ENCODE data around the gene GRB10. TPM values are rescaled to one million over a fixed set of nuclear protein-coding genes. Genes with fewer than 3 reads are reported as not detected.

Gene GRB10
- total RNA-seq, 1 donor from 2014 or later, result 58.6 TPM

GRCh38 chr7:50557099-50557498 is 225.6 kb downstream of the GRB10 start:
- Histone ChIP-seq H3K9me3 (no peaks in the 10 kb centered on the region), H3K4me3 (no peak overlapping the region), H3K4me1 (peaks cover 5% of the 10 kb centered on the region), H3K27ac (no peak overlapping the region), H3K27me3 (no peaks in the 10 kb centered on the region), H3K36me3 (no peaks in the 10 kb centered on the region)
- intact Hi-C loops (cut with DNase I), result no loop called here
- ATAC-seq (no peak), DNase-seq (no peak)
- TF ChIP-seq, protein P1, sequence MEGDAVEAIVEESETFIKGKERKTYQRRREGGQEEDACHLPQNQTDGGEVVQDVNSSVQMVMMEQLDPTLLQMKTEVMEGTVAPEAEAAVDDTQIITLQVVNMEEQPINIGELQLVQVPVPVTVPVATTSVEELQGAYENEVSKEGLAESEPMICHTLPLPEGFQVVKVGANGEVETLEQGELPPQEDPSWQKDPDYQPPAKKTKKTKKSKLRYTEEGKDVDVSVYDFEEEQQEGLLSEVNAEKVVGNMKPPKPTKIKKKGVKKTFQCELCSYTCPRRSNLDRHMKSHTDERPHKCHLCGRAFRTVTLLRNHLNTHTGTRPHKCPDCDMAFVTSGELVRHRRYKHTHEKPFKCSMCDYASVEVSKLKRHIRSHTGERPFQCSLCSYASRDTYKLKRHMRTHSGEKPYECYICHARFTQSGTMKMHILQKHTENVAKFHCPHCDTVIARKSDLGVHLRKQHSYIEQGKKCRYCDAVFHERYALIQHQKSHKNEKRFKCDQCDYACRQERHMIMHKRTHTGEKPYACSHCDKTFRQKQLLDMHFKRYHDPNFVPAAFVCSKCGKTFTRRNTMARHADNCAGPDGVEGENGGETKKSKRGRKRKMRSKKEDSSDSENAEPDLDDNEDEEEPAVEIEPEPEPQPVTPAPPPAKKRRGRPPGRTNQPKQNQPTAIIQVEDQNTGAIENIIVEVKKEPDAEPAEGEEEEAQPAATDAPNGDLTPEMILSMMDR (IDR thresholded peaks at IDR 0.05), result no peak

- no peaks in the 10 kb centered on the region for H3K36me3 ChIP-seq
- no peaks in the 10 kb centered on the region for H3K9me3 ChIP-seq
- ATAC-seq, result peak; percentile 15
- no peak for DNase-seq
- no peak overlapping the region for H3K27ac ChIP-seq
- intact Hi-C loops (cut with DNase I), result no loop called here
- H3K4me3 ChIP-seq, result no peak overlapping the region
- peaks cover 5% of the 10 kb centered on the region for H3K4me1 ChIP-seq
- no peaks in the 10 kb centered on the region for H3K27me3 ChIP-seq
- TF ChIP-seq, protein P1 (IDR thresholded peaks at IDR 0.05), result no peak
These were observed 226.3 kb downstream of the GRB10 start for GRCh38 chr7:50556247-50556991.

DNA sequence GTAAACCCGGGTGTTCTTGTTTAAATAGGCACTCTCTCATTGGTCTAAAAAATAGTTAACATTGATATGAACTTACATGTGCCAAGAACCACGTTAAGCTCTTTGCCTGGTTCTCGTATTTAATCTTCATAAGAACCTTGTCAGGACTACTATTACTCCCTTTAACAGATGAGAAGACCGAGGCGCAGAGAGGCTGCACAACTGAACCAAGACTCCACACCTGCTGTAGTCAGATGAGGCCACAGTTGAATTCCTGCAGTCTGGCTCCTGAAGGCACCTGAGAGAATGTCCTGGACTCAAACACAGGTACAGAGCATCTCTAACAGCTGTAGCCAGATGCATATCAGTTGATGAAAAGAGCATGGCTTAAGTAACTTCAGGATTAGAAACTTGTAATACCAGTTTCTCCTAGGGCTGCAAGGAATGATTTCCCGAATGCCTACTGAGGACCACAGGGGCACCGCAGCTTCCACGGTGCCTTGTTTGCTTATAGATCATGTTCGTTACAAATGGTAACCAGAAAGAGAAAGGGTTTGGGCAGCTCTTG is 227.0 kb downstream of the GRB10 start:
- no peak for DNase-seq
- Histone ChIP-seq H3K9me3 (no peaks in the 10 kb centered on the region), H3K36me3 (no peaks in the 10 kb centered on the region), H3K4me1 (peaks cover 5% of the 10 kb centered on the region), H3K4me3 (no peak overlapping the region), H3K27me3 (no peaks in the 10 kb centered on the region), H3K27ac (no peak overlapping the region)
- TF ChIP-seq, protein P1 (IDR thresholded peaks at IDR 0.05), result no peak
- intact Hi-C loops (cut with DNase I), result no loop called here
- no peak for ATAC-seq

DNA sequence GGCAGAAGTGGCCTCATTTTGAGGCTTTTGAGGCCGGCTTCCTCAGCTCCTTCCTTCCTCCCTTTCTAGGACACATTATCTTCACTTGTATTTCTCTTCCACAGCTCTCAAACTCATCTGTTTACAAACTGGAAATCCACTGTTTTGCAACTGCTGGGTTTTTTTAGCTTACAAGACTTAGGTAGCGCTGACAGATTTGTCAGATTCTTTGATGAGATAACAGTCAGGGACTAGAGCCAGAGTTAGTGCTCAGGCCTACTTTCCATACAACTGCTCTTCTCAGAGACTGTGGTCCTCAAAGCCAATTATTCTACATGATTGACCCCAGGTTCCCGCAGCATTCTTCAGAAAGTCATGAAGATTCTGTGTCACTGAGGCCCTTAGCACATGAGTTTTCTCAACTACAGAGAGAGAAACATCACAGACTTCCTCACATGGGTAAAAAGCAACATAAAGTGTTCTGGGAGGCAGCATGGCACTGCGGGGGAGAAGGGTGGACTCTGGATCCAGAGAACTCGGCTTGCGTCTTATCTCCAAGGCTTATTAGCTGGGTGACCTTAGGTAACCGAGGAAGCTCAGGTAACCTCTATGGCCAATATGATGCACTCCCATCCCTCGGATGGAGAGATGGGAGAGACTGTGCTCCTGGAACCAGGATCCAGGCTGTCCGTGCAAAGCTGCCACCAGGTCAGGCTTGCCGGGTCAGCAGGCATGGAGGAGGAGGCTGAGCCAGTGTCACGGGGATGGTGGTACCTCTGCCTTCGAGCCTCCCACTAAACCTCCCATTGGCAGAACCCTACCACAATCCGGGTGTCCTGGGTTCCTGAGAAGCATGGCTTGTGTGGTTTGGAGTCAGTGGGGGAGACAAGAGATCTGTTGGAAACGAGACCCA is 228.0 kb downstream of the GRB10 start:
- intact Hi-C loops (cut with DNase I), result no loop called here
- no peak for DNase-seq
- no peak for ATAC-seq
- Histone ChIP-seq H3K9me3 (no peaks in the 10 kb centered on the region), H3K4me1 (peaks cover 5% of the 10 kb centered on the region), H3K4me3 (no peak overlapping the region), H3K36me3 (no peaks in the 10 kb centered on the region), H3K27me3 (no peaks in the 10 kb centered on the region), H3K27ac (no peak overlapping the region)
- TF ChIP-seq, protein P1 (IDR thresholded peaks at IDR 0.05), result no peak

DNA sequence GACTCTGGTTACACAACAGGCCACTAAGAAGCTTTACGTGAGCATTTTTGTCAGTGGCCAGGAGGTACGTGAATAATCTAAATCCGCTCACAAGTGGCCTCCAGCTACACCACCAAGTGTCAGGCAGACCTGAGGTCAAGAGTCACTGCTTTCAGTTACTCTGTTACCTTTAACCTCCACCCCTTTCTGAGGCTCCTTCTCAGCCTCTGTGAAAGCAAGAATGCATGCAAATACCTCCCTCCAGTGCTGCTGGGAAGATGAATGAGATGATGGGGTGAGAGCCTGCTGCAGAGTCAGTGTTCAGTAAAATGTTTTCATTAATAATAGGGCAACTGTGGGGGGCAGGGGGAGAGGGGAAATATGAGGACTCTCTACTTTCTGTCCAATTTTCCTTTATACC is 228.7 kb downstream of the GRB10 start:
- Histone ChIP-seq H3K27me3 (no peaks in the 10 kb centered on the region), H3K9me3 (no peaks in the 10 kb centered on the region), H3K4me3 (no peak overlapping the region), H3K27ac (no peak overlapping the region), H3K4me1 (peaks cover 5% of the 10 kb centered on the region), H3K36me3 (no peaks in the 10 kb centered on the region)
- TF ChIP-seq, protein P1 (IDR thresholded peaks at IDR 0.05), result no peak
- no peak for DNase-seq
- intact Hi-C loops (cut with DNase I), result no loop called here
- ATAC-seq, result no peak

Measured in upper lobe of right lung (tissue), 1 donor.